ENCODE data around the gene UNC79.

DNA sequence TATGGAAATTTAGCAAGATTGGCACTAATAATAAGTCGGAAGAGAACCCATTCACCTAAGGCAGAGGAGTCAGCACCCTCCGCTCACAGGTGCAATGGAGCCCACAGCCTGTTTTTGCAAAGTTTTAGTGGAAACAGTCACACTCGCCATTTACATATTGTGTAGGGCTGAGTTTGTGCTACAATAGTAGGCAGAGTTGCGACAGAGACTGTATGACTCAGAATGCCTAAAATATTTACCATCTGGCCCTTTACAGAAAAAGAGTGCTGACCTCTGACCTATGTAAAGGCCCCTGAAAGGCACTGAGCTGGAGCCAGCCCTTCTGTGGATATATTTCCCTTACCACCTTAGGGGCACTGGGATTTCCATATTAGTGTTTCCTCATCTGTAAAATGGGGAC lies 278.5 kb downstream of the UNC79 start:
- TF ChIP-seq EZH2phosphoT487 (IDR thresholded peaks at IDR 0.05; ENCODE audit: insufficient read depth, low read depth) (no peak), EZH2 (IDR thresholded peaks at IDR 0.05; ENCODE audit: insufficient read depth, poor library complexity, severe bottlenecking) (no peak)
